NCI-H2107 (cell line): ENCODE measurements around the gene GNB3.
A peak's percentile ranks its signal among the peaks of the same experiment; 100 is the strongest.

Experiments used
- DNase-seq: peaks from one replicate; lab custom pipeline; 2025; lab: John Stamatoyannopoulos, UW

Gene GNB3

DNA sequence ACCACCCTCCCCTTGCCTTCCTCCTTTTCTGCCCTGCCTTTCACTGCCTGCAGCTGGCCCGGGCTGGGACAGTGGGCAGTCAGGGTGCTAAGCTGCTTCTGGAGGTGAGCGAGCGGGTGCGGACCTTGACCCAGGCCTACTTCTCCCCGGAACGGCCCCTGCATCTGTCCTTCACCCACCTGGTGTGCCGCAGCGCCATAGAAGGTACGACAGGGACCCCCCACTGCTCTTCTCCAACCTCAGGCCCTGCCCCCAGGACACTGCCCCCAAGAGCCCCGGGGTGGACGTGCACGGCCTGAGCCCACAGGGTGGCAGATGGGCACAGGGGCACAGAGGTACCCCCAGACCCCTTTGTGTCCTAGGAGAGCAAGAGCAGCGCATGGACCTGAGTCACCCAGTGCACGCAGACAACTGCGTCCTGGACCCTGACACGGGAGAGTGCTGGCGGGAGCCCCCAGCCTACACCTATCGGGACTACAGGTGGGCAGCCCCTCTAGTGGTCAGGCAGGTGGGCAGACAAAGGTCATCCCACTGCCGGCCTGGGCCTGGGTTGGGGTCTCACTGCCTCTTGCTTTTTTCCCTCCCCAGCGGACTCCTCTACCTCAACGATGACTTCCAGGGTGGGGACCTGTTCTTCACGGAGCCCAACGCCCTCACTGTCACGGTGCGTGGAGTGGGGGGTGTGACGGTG lies 3.2 kb upstream of the GNB3 start:
- no peak for DNase-seq

DNA sequence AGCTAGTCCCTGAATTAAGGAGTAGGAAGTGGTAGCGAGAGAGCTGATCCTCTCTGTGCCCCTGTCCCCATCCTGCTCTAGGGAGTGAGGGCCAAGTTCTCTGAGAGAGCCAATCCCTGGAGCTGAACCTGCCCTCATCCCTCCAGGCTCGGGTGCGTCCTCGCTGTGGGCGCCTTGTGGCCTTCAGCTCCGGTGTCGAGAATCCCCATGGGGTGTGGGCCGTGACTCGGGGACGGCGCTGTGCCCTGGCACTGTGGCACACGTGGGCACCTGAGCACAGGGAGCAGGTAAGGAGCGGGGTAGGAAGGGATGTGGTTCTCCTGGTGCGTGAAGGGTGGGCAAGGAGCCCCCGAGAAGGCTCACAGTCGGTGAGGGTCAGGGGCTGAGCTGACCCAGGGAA lies 1.9 kb upstream of the GNB3 start:
- DNase-seq: no peak

DNA sequence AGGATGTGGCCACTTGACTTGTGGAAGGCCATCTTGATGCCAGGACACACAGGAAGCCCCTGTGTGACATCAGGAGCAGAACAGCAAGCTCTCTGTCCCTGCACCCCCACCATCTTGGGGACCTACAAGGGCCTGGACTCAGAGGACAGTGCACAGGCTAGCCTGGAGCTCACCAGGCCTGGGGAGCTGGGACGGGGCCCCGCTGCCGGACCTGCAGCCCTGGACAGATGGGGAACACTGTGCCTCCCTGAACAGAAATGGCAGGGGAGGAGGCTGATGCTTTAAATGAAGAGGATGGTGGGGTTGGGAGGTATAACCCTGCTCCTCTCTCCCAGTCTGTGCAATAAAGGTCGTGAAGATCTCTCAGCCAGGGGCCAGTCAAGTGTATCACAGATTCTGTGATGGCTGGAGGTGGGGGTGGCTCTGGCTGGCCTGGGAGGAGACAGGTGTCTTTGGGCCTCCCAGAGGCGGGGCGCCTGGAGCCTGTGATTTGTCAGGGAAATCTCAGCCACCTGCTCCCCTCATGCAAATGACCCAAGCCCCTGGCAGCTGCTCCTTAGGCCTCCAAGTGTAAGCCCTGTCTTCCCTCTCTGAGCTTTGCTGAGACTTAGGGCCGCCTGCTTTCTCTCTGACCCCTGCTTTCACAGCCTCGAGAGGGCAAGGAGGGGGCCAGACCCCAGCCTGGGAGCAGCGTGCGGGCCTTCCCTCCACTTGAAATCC lies 1.1 kb upstream of the GNB3 start:
- DNase-seq: peak; percentile 64

DNA sequence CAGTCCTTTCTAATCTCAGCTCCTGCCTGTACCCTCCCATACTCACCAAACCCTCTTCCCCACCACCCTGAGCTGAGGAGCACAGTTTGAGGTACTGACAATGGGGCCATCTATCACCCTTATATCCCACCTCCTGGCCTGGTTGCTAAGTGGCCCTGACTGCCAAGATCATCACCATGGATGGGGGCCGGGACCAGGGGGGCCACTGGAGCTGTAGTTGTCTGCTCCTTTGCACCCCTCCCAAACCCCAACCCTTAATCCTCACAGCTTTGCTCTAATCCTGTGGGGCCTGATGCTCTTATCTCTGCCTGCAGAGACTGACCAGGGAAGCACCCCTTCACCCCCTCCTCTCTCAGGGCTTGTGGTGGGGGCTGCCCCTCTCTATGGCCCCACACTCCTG lies 395 bp upstream of the GNB3 start:
- no peak for DNase-seq

DNA sequence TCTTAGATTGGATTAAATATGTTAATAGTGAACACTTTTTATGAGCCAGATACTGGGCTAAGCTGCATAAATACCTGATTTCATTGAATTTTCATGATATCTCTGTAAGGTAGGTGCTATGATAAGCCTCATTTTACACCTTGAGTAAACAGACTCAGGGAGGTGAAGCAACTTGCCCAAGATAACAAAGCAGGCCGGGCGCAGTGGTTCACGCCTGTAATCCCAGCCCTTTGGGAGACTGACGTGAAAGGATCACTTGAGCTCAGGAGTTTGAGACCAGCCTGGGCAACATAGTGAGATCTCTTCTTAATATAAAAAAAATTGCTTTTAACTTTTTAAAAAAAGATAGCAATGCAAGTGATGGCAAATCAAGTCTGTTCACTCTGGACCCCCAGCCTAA lies 1.4 kb downstream of the GNB3 start:
- no peak for DNase-seq

DNA sequence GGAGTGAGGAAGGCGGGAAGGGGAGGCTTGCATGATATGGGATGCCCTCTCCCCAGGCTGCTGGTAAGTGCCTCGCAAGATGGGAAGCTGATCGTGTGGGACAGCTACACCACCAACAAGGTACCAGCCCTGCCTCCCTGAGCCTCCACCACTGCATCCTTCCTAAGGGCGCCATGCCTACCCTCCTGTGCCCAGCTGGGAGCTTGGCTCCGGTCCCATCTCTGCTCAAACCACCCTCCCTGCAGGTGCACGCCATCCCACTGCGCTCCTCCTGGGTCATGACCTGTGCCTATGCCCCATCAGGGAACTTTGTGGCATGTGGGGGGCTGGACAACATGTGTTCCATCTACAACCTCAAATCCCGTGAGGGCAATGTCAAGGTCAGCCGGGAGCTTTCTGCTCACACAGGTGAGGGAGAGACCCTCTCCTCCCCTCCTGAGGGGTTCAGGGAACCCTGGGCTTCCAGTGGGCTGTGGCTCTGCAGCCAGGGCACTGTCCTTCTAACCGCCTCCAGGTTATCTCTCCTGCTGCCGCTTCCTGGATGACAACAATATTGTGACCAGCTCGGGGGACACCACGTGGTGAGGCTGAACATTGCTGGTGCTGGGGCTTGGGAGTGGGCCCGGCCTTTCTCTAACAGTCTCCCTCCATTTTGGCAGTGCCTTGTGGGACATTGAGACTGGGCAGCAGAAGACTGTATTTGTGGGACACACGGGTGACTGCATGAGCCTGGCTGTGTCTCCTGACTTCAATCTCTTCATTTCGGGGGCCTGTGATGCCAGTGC lies 2.6 kb downstream of the GNB3 start:
- DNase-seq: no peak

DNA sequence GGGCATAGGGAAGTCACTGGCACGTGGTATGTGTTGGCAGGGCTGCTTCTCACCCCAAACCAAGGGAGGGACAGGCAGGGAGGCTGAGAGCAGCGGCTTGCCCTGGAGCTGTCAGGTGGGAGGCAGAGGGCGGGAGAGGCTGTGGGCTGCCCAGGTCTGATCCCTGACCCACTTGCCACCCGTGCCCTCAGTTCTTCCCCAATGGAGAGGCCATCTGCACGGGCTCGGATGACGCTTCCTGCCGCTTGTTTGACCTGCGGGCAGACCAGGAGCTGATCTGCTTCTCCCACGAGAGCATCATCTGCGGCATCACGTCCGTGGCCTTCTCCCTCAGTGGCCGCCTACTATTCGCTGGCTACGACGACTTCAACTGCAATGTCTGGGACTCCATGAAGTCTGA lies 4.7 kb downstream of the GNB3 start:
- no peak for DNase-seq

DNA sequence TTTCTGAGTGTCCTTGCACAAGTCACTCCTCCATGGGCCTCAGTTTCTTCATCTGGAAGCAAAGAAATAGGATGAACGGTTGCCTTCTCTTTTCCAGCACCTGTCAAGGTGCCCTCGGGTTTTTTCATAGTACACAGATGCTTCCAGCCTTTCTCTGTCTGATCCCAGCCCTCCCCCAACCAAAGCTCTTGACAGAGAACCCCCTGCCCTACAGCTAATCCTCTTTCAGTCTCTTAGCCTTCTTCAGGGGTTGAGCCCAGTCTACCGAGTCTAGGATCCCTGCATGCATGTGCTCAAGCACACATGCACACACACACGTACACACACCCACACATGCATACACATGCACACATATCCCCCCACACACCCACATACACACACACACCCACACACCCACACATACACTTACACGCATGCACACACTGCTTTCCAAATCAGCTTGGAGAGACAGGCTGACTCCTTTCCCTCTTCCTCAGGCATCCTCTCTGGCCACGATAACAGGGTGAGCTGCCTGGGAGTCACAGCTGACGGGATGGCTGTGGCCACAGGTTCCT lies 5.7 kb downstream of the GNB3 start:
- DNase-seq: no peak

DNA sequence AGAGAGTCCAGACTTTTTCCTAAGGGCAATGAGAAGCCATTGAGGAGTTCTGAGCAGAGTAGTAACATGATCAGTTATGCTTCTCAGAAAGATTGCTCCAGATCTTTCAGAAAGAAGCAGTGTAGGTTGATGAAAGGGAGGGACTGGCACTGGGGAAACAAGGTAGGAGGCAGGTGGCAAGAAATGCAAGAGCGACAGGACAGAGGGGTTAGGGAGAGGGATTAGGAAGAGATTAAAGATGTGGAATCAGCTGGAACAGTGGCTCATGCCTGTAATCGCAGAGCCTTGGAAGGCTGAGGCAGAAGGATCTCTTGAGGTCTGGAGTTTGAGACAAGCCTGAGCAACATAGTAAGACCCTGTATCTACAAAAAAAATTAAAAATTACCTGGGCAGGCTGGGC lies 7.0 kb downstream of the GNB3 start:
- DNase-seq: no peak

DNA sequence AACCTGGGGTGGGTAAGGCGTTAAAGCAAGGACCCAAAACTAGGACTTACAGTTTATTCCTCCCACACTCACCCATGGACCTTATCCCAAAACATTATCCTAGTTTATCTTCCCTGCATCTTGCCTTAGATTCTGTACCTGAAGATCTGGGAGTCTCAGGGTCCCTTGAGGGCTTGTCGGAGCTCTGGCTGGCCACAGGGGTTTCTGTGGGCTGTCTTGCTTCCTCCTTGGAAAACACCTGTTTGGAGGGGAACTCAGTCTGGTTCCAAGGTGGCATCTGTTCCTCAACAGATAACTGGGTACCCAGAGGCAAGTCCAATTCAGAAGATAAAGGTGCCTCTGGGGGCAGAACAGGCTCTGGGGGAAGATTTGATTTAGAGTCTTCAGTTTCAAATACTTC lies 8.7 kb downstream of the GNB3 start:
- no peak for DNase-seq

DNA sequence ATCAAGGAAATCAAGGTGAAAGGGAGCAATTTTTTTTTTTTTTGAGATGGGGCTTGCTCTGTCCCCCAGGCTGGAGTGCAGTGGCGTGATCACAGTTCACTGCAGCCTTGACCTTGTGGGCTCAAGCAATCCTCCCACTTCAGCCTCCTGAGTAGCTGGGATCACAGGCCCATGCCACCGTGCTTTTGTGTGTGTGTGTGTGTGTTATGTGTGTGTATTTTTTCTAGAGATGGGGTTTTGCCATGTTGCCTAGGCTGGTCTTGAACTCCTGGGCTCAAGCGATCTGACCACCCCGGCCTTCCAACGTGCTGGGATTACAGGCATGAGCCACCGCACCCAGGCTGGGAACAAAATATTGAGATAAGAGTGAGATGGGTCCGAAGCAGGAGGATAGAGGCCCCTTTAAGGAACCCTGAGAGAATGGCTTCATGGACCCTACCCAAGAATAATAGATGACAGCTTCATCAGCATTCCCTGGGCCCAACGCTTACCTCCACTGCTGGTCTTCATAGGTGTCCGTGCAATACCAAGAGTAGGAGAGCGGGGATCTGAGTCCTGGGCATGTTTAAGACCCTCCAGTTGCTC lies 9.3 kb downstream of the GNB3 start:
- DNase-seq: no peak

DNA sequence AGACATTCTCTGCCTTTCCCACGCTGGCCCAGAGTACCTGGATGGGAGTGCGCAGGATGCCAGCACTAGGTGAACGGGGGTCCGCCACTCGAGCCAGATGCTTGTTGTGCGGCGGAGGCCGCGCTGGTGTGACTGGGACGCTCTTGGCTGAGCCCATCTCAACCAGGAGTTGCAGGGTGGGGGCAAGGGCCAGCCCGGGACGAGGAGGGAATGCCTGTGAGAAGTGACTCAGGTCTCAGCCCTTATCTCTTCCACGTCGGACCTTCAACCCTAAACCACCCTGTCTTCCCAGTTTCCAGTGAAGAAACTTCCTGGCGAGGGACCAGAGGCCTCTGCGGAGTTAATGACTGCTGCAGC lies 10.0 kb downstream of the GNB3 start:
- DNase-seq: no peak

DNA sequence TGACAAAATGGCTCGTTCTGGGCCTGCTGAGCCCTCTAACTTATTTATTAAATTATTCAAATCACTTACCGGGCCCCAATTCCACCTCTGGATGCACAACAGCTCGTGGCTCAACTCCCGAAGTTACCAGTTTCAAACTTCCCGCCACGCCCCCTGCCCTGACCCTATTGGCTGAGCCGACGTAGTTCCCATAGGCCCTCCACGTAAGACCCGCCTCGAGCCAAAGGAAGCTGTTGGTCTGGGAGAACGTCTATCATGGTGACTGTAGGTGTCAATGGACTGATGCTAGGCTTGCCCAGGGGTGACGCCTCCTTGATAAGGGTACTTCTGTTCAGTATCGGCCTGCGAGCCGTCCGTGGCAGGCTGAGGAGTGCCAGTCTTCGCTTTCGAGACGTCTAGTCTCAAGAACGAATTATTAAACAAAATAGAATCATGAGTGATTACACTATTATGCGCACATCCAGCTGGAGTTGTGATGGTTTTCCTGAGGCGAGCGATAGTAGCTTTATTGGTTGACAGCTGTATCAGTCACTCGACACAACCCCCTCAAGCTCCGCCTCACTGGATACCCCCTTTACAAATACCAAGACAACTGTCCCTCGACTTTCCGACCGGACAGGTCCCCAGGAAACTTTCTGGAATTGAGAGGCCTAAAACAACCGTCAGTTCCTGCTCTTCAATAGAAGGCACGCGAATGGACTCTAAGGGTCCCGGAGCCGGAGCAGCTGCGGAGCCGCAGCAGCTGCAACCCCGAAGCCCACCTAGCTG lies 10.6 kb downstream of the GNB3 start, which contains the start of gene CDCA3:
TSS of gene CDCA3 (minus strand) at position 134 of the 768 bp plus-strand sequence. CDS start 334 bp downstream, outside the sequence.
- DNase-seq: peak; percentile 95

DNA sequence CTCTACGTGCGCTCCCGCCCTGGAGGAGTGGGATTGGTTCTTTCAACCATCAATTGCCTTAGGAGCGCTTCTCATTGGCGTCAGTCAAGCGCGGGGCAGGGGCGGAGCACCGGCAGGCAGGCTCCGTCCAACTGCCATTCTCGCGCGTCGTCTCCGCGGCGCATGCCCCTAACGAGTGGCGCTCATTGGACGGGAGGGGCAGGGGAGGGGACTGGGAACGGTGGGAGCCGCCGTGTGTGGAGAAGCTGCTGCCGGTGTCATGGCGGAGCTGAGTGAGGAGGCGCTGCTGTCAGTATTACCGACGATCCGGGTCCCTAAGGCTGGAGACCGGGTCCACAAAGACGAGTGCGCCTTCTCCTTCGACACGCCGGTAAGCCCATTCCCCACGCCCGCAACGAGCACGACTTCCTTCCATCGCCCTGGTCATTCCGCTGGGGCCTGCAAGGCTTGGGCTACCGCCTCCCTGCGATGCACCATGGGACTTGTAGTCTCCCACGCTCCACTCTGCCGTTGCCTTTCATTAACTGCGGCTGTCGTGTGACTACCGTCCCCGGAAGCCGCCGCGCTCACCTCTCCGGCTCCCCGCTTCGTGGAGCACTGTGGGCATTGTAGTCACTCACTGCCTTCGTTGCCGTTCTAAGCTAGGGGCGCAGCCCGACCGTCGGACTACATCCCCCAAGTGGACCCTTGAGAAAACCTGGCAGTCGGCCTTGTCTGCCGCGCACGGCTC lies 11.4 kb downstream of the GNB3 start, which contains the start of gene USP5:
TSS of gene USP5 (plus strand) at position 230 of the 730 bp plus-strand sequence. CDS start at position 260, 30 bp downstream.
- peak; percentile 98 for DNase-seq

DNA sequence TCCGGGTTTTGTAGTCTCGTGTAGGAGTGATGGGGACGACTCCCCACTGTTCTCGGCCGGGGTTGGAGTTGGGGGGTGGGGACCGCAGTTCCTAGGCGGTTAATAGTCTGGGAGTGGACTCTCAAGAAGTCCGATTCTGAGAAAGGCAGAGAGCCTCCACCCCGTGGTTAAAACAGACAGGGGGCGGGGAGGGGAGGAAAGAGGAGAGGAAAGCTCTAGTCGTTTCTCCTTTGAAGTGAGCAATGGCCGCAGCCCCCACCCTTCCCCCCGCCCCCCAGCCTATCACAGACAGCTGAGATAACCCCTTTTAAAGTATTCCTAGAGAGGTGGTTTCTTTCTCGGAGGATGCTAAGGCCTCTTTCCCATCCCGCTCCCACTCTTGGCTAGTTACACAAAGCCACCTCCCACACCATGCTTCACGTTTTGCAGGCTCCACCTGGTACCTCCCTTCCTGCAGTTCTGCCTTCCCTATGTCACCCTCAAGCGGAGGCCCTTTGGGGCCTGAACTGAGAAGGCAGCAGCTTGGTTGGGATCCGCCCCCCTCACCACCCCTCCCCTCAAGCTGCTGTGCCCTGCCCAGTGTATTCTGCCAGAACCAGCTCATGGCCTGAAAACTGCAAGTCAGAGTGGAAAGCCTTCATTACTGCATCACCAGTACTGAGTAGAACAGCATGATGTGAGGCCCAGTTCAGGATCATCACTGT lies 12.1 kb downstream of the GNB3 start:
- no peak for DNase-seq

DNA sequence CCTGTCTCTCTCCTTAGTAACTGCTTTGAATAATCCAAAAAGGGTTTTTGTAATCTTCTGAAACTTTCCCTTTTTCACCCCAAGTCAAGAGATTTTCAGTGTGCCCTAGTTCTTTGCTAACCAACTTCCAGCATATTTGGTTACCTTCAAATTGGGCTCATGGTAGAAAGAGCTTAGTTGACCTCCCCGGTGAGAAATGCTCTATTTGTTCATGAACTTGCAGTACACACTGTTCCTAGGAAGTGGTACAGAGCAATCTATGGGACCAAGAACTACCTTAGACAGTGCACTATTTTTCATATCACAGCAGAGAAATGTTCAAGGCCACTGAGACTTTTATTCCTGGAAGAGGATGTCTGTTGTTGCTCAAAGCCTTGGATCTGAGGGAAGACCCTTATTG lies 12.9 kb downstream of the GNB3 start:
- no peak for DNase-seq

DNA sequence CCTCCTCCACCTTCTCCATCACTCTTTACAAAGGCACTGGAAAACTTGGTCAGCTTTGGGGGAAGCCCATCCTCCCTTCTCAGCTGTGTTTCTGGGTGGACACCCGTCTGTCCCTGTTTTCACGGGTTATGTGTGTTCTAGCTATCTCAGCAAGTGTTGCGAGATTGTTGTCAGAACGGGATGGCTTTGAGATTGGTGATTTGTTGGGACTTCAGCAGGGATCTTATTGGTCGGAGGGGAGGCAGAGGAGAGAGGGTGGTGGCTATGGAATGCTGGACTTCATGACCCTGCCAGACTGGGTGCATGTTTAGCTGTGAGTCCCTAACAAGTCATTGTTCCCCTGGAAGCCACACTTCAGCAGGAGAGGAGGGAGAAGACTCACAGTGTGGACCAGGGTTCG lies 13.3 kb downstream of the GNB3 start:
- DNase-seq: no peak

DNA sequence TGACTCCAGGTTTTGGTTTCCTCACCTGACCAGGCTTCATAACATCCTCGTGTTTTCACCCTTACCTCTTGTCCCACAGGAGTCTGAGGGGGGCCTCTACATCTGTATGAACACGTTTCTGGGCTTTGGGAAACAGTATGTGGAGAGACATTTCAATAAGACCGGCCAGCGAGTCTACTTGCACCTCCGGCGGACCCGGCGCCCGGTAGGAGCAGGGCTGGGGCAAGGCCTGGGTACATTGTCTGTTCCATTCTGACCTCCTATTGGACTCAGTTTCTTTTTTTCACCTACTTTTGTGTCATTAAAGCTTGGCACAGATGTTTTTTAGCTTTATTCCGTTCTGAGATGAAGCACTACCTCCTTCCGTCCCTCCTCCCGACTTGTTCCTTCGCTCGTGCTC lies 14.6 kb downstream of the GNB3 start:
- DNase-seq: no peak

DNA sequence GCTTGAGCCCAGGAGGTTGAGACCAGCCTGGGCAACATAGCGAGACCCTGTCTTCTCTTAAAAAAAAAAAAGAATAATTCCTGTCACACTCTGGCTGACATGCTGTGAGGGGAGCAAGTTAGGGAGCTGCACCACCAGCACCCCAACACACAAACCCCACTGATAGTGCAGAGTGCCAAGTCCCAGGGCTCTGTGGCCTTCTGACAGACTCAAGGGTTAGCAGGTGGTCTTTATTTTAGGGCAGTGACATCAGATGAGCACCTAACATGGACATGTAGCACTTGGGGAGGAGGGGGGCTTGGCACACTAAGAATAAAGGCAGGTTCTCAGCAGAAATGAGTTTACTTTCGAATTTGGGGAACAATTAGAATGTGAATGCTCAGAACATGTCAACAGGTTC lies 18.1 kb downstream of the GNB3 start:
- DNase-seq: no peak

DNA sequence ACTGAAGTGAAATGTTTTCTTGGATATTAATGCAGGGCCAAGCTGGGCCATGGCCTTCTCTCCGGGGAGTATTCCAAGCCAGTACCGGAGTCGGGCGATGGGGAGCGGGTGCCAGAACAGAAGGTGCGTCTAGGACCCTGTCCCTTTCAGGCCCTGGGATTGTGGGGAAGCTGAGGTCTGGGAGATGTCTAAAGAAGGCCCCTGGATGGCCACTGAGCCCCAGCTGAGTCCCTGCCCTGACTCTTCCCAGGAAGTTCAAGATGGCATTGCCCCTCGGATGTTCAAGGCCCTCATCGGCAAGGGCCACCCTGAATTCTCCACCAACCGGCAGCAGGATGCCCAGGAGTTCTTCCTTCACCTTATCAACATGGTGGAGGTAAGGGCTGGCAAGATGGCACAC lies 19.4 kb downstream of the GNB3 start:
- DNase-seq: no peak
